Breast epithelium (tissue), 4 donors: ENCODE results near the gene AKR1C8. TPM values are rescaled to one million over a fixed set of nuclear protein-coding genes. Genes with fewer than 3 reads are reported as not detected.
"Not testable (repeated sequence)": the region's sequence is repeated elsewhere in the genome, so short reads cannot be mapped to it uniquely, and the experiment has no call there.

Experiments
- DNase-seq, 2 donors: peaks; one replicate each; pipeline ENCODE4 v3.0.0-alpha.2; 2019; ENCODE audit warnings: low spot score in 2 of 2
- H3K27ac ChIP-seq, 2 donors: fragments of 200-600 bp; sonication (generic) in 1 of 2; one replicate each; pipeline ENCODE4 v1.5.1; 2016 to 2019; ENCODE audit warnings: mild to moderate bottlenecking in 1 of 2
- H3K27me3 ChIP-seq, 2 donors: fragments of 200-600 bp; sonication (generic) in 1 of 2; one replicate each; pipeline versions ENCODE4 v1.5.1 to v1.6.0; 2017 to 2019; ENCODE audit warnings: control low read depth in 1 of 2, mild to moderate bottlenecking in 1 of 2
- H3K36me3 ChIP-seq: fragments of 200-600 bp; one replicate; pipeline ENCODE4 v1.5.1; 2019
- H3K4me1 ChIP-seq, 2 donors: fragments of 200-600 bp; sonication (generic); one replicate each; pipeline ENCODE4 v1.5.1; 2016 to 2019; ENCODE audit warnings: control low read depth in 1 of 2
- H3K4me3 ChIP-seq, 3 donors: fragments of 200-600 bp; sonication (generic); 1 replicate in 2 of 3; 2 replicates in 1 of 3; pipeline ENCODE4 v1.5.1; 2016 to 2019; ENCODE audit warnings: mild to moderate bottlenecking in 3 of 3, moderate library complexity in 2 of 3
- H3K9me3 ChIP-seq, 2 donors: fragments of 200-600 bp; sonication (generic) in 1 of 2; one replicate each; pipeline ENCODE4 v1.5.1; 2016 to 2019; ENCODE audit warnings: control low read depth in 1 of 2
- POLR2A ChIP-seq: fragments of 450-650 bp; IDR thresholded peaks from one replicate; pipeline ENCODE4 v1.6.1; 2016; ENCODE audit warnings: antibody characterized with exemption, mild to moderate bottlenecking, moderate library complexity
- POLR2AphosphoS5 ChIP-seq, 3 donors: sonication (generic); formaldehyde crosslinking; IDR thresholded peaks; one replicate each; pipeline ENCODE4 v1.6.1; 2017; ENCODE audit warnings: antibody characterized with exemption in 3 of 3
- intact Hi-C: fragments of 100-400 bp; cut with DNase I; formaldehyde crosslinking; loops from one replicate; pipeline ENCODE4 v1.15.1; 2023; ENCODE audit warnings: low total_unique reads
- total RNA-seq, 3 donors: library from RNA; depleted of rRNA; stranded (reverse); fragments of >200 nt; gene quantifications; one replicate each; pipeline ENCODE4 v1.1.0, GENCODE V29; 2016
- TF ChIP-seq, protein P1 (sequence below), 3 donors: fragments of 450-650 bp; IDR thresholded peaks; one replicate each; pipeline ENCODE4 v1.5.1; 2016 to 2017; ENCODE audit warnings: antibody characterized with exemption in 3 of 3, mild to moderate bottlenecking in 3 of 3, moderate library complexity in 3 of 3

The AKR1C8 gene
- total RNA-seq, 3 donors from 2014 or later = 0.33 to 0.73 TPM; not detected in 1

DNA sequence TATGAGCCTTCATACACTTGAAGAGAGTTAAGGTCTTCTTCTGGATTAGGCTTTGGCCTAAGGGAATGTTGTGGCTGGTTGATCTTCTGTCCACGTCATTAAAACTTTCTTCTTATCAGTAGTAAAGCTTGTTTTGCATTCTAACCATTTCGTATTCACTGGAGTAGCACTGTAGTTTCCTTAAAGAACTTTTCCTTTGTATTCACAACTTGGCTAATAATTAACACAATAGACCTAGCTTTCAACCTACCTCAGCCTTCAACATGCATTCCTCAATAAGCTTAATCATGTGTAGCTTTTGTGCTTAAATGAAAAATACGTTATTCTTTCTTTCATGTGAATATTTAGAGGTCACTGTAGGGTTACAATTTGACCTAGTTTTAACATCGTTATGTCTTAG, 42.8 kb downstream of the AKR1C8 start:
- TF ChIP-seq POLR2A (no peak), POLR2AphosphoS5 (IDR thresholded peaks at IDR 0.05) (no peak)
- TF ChIP-seq, protein P1, sequence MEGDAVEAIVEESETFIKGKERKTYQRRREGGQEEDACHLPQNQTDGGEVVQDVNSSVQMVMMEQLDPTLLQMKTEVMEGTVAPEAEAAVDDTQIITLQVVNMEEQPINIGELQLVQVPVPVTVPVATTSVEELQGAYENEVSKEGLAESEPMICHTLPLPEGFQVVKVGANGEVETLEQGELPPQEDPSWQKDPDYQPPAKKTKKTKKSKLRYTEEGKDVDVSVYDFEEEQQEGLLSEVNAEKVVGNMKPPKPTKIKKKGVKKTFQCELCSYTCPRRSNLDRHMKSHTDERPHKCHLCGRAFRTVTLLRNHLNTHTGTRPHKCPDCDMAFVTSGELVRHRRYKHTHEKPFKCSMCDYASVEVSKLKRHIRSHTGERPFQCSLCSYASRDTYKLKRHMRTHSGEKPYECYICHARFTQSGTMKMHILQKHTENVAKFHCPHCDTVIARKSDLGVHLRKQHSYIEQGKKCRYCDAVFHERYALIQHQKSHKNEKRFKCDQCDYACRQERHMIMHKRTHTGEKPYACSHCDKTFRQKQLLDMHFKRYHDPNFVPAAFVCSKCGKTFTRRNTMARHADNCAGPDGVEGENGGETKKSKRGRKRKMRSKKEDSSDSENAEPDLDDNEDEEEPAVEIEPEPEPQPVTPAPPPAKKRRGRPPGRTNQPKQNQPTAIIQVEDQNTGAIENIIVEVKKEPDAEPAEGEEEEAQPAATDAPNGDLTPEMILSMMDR (IDR thresholded peaks at IDR 0.05) = no peak
- intact Hi-C loops = no loop called here
- H3K27me3 ChIP-seq = no peaks in the 10 kb centered on the region

GRCh38 chr10:5137699-5138098, 47.3 kb downstream of the AKR1C8 start:
- H3K36me3 ChIP-seq, DNase-seq, H3K27me3 ChIP-seq, H3K27ac ChIP-seq, H3K4me3 ChIP-seq, intact Hi-C loops, H3K4me1 ChIP-seq: not testable (repeated sequence)
- peaks cover 0 to 32% of the 10 kb centered on the region in 2 donors for H3K9me3 ChIP-seq

More for the DNA sequence above, 42.8 kb downstream of the AKR1C8 start:
- no peak overlapping the region for H3K27ac ChIP-seq
- no peaks in the 10 kb centered on the region for H3K4me1 ChIP-seq
- no peak for DNase-seq
- no peaks in the 10 kb centered on the region for H3K36me3 ChIP-seq
- no peak overlapping the region for H3K4me3 ChIP-seq
- peaks cover 0 to 9% of the 10 kb centered on the region in 2 donors for H3K9me3 ChIP-seq

DNA sequence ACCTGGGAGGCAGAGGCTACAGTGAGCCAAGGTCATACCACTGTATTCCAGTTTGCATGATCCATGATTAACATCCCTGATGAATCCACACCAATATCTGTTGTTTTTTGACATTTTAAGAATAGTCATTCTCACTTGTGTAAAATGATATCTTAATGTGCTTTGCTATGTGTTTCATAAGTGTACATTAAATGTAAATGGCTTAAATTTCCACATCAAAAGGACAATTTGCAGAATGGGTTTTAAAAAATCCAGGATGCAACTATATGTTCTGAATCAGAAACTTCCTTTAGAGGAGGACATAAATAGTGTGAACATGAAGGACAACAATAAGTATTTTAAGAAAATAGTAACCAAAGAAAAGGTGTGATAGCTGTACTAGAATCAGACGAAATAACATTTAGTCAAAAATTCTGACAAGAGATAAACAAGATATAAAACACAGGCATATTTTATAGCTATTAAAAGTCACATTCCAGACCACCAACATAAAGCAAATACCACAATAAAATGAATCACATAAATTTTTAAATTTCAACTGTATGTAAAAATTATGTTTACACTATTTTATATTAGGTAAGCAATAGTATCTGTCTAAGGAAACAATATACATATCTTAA, 48.4 kb downstream of the AKR1C8 start:
- H3K27me3 ChIP-seq = no peaks in the 10 kb centered on the region
- intact Hi-C loops = no loop called here
- H3K9me3 ChIP-seq = peaks cover 0 to 32% of the 10 kb centered on the region in 2 donors
- H3K4me1 ChIP-seq = no peaks in the 10 kb centered on the region
- H3K36me3 ChIP-seq = no peaks in the 10 kb centered on the region
- no peak for DNase-seq
- TF ChIP-seq POLR2A = no peak
- TF ChIP-seq, protein P1 (IDR thresholded peaks at IDR 0.05) = no peak
- TF ChIP-seq POLR2AphosphoS5 (IDR thresholded peaks at IDR 0.05) = no peak
- no peak overlapping the region for H3K27ac ChIP-seq
- no peak overlapping the region for H3K4me3 ChIP-seq

GRCh38 chr10:5135581-5135980, 49.4 kb downstream of the AKR1C8 start:
- DNase-seq = no peak
- Histone ChIP-seq H3K36me3 (no peaks in the 10 kb centered on the region), H3K4me1 (no peaks in the 10 kb centered on the region), H3K27me3 (no peaks in the 10 kb centered on the region), H3K9me3 (peaks cover 0 to 32% of the 10 kb centered on the region in 2 donors), H3K27ac (no peak overlapping the region), H3K4me3 (no peak overlapping the region)
- intact Hi-C loops = no loop called here
- TF ChIP-seq POLR2AphosphoS5 (IDR thresholded peaks at IDR 0.05) (no peak), POLR2A (no peak)
- TF ChIP-seq, protein P1 (IDR thresholded peaks at IDR 0.05) = no peak

DNA sequence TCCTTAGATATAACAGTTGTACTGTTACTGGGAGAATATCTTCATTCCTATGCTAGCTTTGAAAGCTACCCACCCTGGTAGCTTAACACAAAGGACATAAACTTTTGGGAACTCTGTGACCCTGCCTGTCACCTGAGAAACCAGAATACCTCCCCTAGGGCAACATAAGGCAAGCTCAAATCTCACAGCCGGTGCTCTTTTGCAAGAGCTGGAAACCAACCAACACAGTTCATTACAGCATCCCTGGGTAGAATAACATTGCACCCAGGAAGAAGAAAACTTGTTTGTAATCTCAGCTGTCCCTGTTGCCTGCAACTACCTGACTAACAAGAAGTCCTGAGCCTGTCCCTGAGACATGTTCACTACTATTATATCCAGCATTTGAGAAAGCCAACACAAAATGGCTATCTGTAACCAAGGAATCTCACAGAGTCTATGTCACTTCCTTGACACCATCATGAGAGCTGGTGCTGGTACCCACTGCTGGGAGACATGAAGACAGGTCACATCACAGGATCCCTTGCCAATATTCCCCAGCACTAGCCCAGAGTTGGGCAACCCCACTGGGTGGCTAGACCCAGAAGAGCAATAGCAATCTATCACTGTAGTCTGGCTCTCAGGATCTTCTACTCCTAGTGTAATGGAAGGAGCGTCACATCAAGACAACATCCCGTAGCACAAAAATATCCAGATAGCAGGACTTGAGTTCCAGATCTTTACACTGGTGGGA, 59.5 kb downstream of the AKR1C8 start:
- no peak overlapping the region for H3K4me3 ChIP-seq
- no peak overlapping the region for H3K27ac ChIP-seq
- peaks cover 0 to 8% of the 10 kb centered on the region in 2 donors for H3K9me3 ChIP-seq
- TF ChIP-seq POLR2AphosphoS5 (IDR thresholded peaks at IDR 0.05) = no peak
- TF ChIP-seq, protein P1 (IDR thresholded peaks at IDR 0.05) = no peak
- TF ChIP-seq POLR2A = no peak
- no peaks in the 10 kb centered on the region for H3K27me3 ChIP-seq
- no peak for DNase-seq
- H3K36me3 ChIP-seq = no peaks in the 10 kb centered on the region
- H3K4me1 ChIP-seq = no peaks in the 10 kb centered on the region
- intact Hi-C loops = no loop called here
